Mononuclear cell (primary cell): ENCODE results near the gene ENOX1. TPM values are rescaled to one million over a fixed set of nuclear protein-coding genes. Genes with fewer than 3 reads are reported as not detected.

Experiments used
- H3K27me3 ChIP-seq: 2 replicates; pipeline ENCODE4 v1.6.0; 2011; ENCODE audit warnings: low read length, control low read depth; ENCODE audit not compliant: insufficient read depth
- H3K4me1 ChIP-seq: 2 replicates; pipeline ENCODE4 v1.5.1; 2011; ENCODE audit warnings: mild to moderate bottlenecking, low read length, control low read depth; ENCODE audit not compliant: insufficient read depth
- H3K4me3 ChIP-seq: 2 replicates; pipeline ENCODE4 v1.5.1; 2011; ENCODE audit warnings: mild to moderate bottlenecking, low read length, moderate library complexity
- H3K9me3 ChIP-seq: 2 replicates; pipeline ENCODE4 v1.5.1; 2011; ENCODE audit warnings: low read depth, mild to moderate bottlenecking, control low read depth, low read length
- total RNA-seq: library from RNA; depleted of rRNA; stranded (reverse); fragments of >200 nt; gene quantifications from one replicate; pipeline ENCODE4 v1.2.3, GENCODE V29; 2012

The ENOX1 gene
- total RNA-seq, 1 donor = under 0.01 TPM

DNA sequence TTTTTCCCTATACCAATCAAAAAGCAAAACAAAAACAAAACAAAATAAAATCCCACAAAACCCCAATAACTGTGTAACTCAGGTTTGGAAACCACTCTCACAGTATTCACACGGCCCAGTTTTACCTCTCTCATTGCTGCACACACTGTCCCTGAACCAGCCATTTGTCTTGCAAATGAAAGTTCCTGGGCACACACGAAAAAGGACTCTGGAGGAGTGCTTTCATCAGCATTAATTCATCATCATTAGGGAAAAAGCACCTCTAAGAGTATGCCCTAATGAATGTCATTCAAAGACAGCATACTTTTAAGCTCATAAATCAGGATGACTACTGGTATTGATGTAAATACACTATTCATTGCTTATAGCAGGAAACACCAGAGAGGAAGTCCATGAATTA, 457.1 kb downstream of the ENOX1 start:
- no peaks in the 10 kb centered on the region for H3K4me1 ChIP-seq
- no peak overlapping the region for H3K4me3 ChIP-seq
- H3K9me3 ChIP-seq = no peaks in the 10 kb centered on the region
- no peaks in the 10 kb centered on the region for H3K27me3 ChIP-seq

DNA sequence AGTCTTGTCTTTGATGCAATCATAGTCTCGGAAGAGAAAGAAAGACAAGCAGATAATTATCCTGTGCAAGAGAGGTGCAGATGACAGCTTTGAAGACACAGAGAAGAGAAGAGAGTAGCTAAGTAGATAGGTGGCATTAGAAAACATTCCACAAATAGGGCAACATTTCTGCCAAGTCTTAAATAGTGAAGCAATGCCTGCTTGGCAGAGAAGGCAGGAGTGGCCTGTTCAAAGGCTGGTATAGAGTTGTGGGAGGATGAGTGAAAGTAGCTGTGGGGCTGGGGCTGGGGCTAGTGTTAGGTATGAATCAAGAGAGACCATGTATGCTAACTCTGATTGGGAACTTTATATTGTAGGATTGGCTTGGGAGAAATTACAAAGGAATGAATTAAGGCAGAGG, 457.9 kb downstream of the ENOX1 start:
- Histone ChIP-seq H3K9me3 (no peaks in the 10 kb centered on the region), H3K4me3 (no peak overlapping the region), H3K27me3 (no peaks in the 10 kb centered on the region), H3K4me1 (no peaks in the 10 kb centered on the region)

DNA sequence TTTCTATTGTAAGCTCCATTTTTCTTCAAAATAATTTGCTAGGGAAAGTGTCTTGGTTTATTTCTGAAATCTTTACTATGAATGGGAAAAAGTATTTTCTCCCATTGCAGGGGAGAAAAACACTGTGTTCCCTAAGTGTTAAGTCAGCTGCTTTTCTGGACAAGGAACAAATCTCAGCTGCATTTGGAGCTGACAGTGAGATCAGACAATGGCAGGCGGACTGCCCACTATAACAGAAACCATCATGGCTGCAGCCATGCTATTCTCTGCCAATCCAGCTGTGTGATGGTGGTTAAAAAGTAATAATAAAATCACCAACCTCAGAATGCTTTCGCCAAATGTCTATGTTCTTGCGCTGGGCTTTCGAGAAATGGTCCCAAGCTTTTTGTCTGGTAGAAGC, 460.7 kb downstream of the ENOX1 start:
- Histone ChIP-seq H3K27me3 (no peaks in the 10 kb centered on the region), H3K9me3 (no peaks in the 10 kb centered on the region), H3K4me3 (no peak overlapping the region), H3K4me1 (no peaks in the 10 kb centered on the region)

DNA sequence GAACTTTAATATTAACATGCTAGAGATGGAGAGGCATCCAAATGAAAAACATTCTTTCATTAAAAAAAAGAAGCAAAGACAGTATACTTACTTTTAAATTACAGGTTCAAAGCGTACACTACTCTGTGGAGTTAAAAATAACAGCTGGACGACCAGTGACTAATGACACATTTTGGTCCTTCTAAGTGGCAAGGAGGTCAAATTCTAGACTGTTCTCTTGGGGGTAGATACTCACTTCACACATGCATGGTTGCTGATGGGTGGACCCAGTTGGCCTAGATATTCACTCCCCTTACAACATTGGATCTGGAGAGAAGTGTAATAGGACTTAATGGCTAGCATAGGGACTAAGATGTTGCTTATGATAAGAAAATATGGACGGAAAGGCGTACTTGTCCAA, 461.1 kb downstream of the ENOX1 start:
- Histone ChIP-seq H3K27me3 (no peaks in the 10 kb centered on the region), H3K4me1 (no peaks in the 10 kb centered on the region), H3K9me3 (no peaks in the 10 kb centered on the region), H3K4me3 (no peak overlapping the region)

DNA sequence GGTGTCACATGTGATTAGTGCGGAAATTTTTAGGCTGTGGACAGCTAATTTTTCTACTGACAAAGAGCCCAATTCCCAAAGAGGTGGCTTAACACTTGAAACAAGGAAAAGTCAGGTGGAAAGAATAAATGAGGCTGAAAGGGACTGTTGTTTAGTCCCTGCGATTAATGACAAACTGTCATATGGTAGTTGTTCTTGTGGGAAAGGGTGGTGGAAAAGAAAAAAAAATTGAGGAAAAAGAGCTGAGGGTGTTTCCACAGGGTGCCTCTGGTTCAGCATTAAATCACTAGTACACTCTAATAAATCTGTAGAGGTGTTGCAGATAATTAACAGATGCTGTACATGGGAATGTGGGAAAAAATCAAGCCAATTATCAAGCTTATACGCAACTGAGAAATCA, 462.6 kb downstream of the ENOX1 start:
- no peaks in the 10 kb centered on the region for H3K9me3 ChIP-seq
- H3K4me1 ChIP-seq = no peaks in the 10 kb centered on the region
- no peak overlapping the region for H3K4me3 ChIP-seq
- no peaks in the 10 kb centered on the region for H3K27me3 ChIP-seq

DNA sequence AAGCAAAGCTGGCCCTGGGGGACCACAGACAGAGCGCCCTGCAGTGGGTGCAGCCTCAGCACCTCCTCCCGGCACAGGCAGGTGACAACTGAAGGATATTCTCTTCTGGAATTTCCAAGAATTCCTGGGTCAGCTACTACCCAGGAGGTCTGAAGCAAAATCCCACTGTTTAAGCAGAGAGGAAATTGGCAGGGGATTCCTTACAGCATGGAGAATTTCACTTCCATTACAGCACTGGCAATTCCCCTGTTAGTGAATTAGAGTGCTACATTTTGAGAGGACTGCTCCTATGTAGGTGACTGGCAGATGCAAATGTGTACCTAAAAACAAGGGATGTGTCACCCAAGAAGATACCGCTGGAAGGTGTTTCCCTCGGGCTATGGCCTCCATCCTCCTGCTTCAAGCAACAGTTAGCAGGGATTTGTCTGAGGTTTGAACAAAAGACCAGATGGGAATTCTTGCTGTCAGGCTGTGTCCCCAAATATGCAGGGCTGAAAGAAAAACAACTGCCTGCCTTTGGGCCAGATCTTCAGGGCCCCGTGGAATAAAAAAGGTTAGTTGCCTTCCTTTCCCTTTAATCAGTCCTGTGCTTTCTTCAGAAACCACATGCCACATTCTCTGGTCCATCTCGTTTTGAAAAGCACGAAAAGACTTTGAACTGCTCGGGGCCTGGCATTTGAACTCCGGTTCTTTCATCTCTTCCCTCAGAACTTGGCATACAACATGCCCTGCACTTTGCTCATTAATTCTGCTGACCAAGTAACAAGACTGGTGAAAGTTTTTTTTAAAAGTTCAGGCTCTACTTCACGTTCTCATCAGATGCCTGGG, 466.9 kb downstream of the ENOX1 start:
- H3K27me3 ChIP-seq = no peaks in the 10 kb centered on the region

GRCh38 chr13:43316946-43317353, 469.8 kb downstream of the ENOX1 start:
- H3K4me3 ChIP-seq = no peak overlapping the region

More for the DNA sequence above, 466.9 kb downstream of the ENOX1 start:
- no peak overlapping the region for H3K4me3 ChIP-seq
- peaks cover 8% of the 10 kb centered on the region for H3K4me1 ChIP-seq
- H3K9me3 ChIP-seq = no peaks in the 10 kb centered on the region

DNA sequence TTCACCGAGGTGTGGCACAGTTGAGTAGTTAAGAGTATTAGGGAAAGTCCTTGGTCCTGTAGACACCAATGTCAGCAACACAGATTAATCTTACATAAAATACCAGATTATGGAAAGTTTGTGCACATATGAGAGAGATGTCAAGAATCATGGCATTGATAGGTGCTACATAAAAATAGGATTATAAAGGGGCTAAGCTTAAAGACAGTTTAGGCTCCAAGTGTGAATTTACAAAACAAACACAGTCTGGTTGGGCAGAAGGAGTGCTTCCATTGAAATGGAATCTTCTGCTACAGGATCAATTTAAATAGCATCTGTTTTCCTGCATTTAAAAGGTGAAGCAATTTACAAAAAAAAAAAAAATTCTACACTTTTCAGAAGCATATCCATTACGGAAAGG, 470.5 kb downstream of the ENOX1 start:
- no peaks in the 10 kb centered on the region for H3K9me3 ChIP-seq
- peaks cover 8% of the 10 kb centered on the region for H3K4me1 ChIP-seq
- no peak overlapping the region for H3K4me3 ChIP-seq
- no peaks in the 10 kb centered on the region for H3K27me3 ChIP-seq

More at GRCh38 chr13:43316946-43317353, 469.8 kb downstream of the ENOX1 start:
- no peaks in the 10 kb centered on the region for H3K9me3 ChIP-seq
- peaks cover 8% of the 10 kb centered on the region for H3K4me1 ChIP-seq
- no peaks in the 10 kb centered on the region for H3K27me3 ChIP-seq

GRCh38 chr13:43315522-43315921, 471.2 kb downstream of the ENOX1 start:
- no peak overlapping the region for H3K4me3 ChIP-seq

GRCh38 chr13:43309311-43309710, 477.5 kb downstream of the ENOX1 start:
- H3K27me3 ChIP-seq = no peaks in the 10 kb centered on the region
- no peak overlapping the region for H3K4me3 ChIP-seq
- H3K4me1 ChIP-seq = peaks cover 16% of the 10 kb centered on the region
- H3K9me3 ChIP-seq = no peaks in the 10 kb centered on the region

More at GRCh38 chr13:43315522-43315921, 471.2 kb downstream of the ENOX1 start:
- Histone ChIP-seq H3K4me1 (peaks cover 8% of the 10 kb centered on the region), H3K27me3 (no peaks in the 10 kb centered on the region), H3K9me3 (no peaks in the 10 kb centered on the region)

DNA sequence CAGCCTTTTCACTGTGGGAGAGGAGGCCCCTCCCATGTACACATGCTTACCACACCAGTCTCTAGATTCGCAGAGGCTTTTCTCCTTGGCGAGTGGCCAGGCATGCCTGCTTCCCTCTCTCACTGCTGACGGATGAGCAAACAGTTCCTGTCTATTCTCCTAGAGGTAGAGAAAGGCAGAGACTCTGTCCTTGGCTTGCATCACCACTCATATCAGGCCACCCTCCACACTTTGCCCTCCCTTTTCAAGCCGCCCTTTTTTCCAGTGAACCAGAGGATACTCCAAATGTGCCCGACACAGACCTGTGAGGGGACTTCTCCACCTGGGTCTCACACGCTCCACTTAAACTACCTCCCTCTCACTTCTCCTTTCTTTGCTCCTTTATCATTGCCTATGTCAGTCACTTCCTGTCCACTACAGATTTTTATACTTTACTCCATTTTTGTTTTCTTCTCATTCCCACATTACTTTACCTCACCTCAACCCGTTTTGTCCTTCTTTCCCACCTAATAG, 478.8 kb downstream of the ENOX1 start:
- Histone ChIP-seq H3K9me3 (no peaks in the 10 kb centered on the region), H3K4me1 (peaks cover 16% of the 10 kb centered on the region), H3K4me3 (no peak overlapping the region), H3K27me3 (no peaks in the 10 kb centered on the region)

GRCh38 chr13:43307221-43307920, 479.4 kb downstream of the ENOX1 start:
- Histone ChIP-seq H3K4me1 (peaks cover 16% of the 10 kb centered on the region), H3K9me3 (no peaks in the 10 kb centered on the region), H3K4me3 (no peak overlapping the region), H3K27me3 (no peaks in the 10 kb centered on the region)

- Histone ChIP-seq H3K4me1 (peaks cover 16% of the 10 kb centered on the region), H3K9me3 (no peaks in the 10 kb centered on the region), H3K4me3 (no peak overlapping the region), H3K27me3 (no peaks in the 10 kb centered on the region)
Measured at GRCh38 chr13:43306372-43306771, 480.4 kb downstream of the ENOX1 start.

- peaks cover 16% of the 10 kb centered on the region for H3K4me1 ChIP-seq
- H3K4me3 ChIP-seq = no peak overlapping the region
- H3K9me3 ChIP-seq = no peaks in the 10 kb centered on the region
- no peaks in the 10 kb centered on the region for H3K27me3 ChIP-seq
Measured at GRCh38 chr13:43305416-43305815, 481.4 kb downstream of the ENOX1 start.

GRCh38 chr13:43304945-43305344, 481.8 kb downstream of the ENOX1 start:
- Histone ChIP-seq H3K4me1 (peaks cover 16% of the 10 kb centered on the region), H3K9me3 (no peaks in the 10 kb centered on the region), H3K4me3 (no peak overlapping the region), H3K27me3 (no peaks in the 10 kb centered on the region)
